D721Med (cell line): ENCODE measurements around the gene LLCFC1.

Experiments
- DNase-seq: peaks from one replicate; pipeline ENCODE4 v3.0.0; 2011; ENCODE audit warnings: low spot score; ENCODE audit not compliant: insufficient read length
- FAIRE-seq: peaks from 2 replicates; lab custom pipeline; 2011; peaks lifted over from hg19 to GRCh38; lab: Jason Lieb, UNC
- CTCF ChIP-seq: IDR thresholded peaks from 2 replicates; pipeline ENCODE4 v1.5.1; 2012; ENCODE audit warnings: mild to moderate bottlenecking, control low read depth; ENCODE audit not compliant: insufficient read depth; ENCODE audit errors: missing control alignments

The LLCFC1 gene

DNA sequence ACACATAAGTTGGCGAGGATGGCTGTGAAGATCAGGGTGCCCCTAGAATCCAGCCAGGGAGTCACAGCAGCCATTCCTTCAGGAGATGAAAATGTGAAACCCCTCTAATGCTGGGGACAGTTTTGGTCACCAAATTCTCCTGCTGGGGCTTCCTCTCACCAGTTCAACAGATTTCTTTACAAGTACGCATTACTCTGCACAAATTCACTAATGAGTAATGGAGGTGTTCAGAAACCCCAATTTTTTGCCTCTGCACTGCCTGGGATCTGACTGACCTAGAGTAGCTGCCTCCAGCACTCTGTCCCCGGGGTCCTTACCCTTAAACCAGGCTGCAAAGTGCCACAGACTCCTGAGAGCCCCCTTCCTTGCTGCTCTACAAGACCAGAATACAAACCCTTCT, 21.8 kb upstream of the LLCFC1 start:
- TF ChIP-seq CTCF: no peak
- FAIRE-seq (no peak), DNase-seq (no peak)

GRCh38 chr7:142918901-142919300, 20.4 kb upstream of the LLCFC1 start:
- TF ChIP-seq CTCF: no peak
- FAIRE-seq: no peak

GRCh38 chr7:142919656-142920055, 19.6 kb upstream of the LLCFC1 start:
- no peak for TF ChIP-seq CTCF
- no peak for DNase-seq
- no peak for FAIRE-seq

More at GRCh38 chr7:142918901-142919300, 20.4 kb upstream of the LLCFC1 start:
- no peak for DNase-seq

DNA sequence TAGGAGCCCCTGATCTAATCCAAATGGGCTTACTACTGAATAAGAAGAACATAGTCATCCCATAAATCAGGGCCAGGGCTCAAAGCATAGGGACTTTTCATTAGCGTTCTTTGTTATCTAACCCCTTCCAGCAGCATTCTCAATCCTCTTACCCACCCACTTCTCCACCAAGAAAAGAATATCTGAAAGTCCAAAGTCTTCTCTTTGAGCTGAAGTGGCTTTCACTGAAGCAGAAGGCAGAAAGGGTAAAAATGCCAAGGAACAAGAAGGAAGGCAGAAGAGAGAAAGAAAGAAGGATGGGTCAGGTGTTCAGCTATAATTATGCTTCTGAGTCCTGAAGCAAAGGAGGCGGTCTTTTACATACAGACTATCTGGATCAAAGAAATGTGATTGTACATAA, 15.9 kb upstream of the LLCFC1 start:
- TF ChIP-seq CTCF: no peak
- DNase-seq: no peak
- no peak for FAIRE-seq

DNA sequence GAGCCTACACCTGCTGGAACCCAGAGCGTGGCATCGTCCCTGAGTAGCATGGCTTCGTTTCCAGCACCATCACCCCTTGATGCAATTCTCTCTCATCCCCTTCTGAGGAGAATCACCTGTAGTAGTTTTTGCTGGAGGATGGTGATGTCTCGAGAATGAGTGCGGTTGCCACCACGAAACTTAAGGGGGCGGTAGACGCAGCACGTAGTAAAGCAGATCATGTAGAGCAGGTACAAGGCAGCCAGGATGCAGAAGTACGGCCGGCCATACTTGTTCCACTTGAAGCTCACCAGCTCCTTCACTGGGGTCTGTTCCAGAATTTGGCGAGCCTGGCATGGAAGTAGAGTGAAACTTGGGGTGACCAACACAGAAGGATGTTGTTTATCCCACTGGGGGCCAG, 13.9 kb upstream of the LLCFC1 start:
- FAIRE-seq: no peak
- no peak for DNase-seq
- no peak for TF ChIP-seq CTCF

DNA sequence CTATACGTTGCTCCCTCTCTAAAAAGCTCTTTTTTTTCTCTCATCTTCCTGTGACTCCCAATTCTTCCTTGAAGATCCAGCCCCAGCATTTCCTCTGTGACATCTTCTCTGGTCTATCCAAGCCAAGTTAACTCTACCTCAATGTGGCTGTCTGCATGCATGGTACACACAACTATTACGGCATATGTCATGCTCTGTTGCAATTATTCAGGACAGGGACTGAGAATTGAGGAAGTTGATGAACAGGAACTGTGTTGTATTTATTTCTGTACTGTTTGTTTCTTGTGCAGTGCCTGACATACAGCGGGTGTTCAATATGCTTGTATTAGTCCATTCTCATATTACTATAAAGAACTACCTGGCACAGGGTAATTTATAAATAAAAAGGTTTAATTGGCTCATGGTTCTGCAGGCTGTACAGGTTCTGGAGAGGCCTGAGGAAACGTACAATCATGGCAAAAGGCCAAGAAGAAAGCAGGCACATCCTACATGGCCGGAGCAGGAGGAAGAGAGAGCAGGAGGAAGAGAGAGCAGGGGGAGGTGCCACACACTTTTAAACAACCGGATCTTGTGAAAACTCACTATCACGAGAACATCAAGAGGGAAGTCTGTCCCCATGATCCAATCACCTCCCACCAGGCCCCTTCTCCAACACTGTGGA, 12.1 kb upstream of the LLCFC1 start:
- FAIRE-seq (no peak), DNase-seq (no peak)
- no peak for TF ChIP-seq CTCF

- FAIRE-seq: no peak
- no peak for TF ChIP-seq CTCF
- DNase-seq: no peak
These were observed 11.3 kb upstream of the LLCFC1 start for GRCh38 chr7:142927949-142928348.
